HG03135 (cell line): ENCODE results near the gene SLC8A2.
A peak's percentile ranks its signal among the peaks of the same experiment; 100 is the strongest.
"Not testable (repeated sequence)": the region's sequence is repeated elsewhere in the genome, so short reads cannot be mapped to it uniquely, and the experiment has no call there.

Experiments used
- ATAC-seq: cut with Tn5 transposase; IDR thresholded peaks from one replicate; pipeline ENCODE4 v1.9.1; 2021; ENCODE audit warnings: mild to moderate bottlenecking, moderate library complexity; ENCODE audit not compliant: unreplicated experiment

Gene SLC8A2

GRCh38 chr19:47487551-47488515 is 16.1 kb upstream of the SLC8A2 start:
- no peak for ATAC-seq

DNA sequence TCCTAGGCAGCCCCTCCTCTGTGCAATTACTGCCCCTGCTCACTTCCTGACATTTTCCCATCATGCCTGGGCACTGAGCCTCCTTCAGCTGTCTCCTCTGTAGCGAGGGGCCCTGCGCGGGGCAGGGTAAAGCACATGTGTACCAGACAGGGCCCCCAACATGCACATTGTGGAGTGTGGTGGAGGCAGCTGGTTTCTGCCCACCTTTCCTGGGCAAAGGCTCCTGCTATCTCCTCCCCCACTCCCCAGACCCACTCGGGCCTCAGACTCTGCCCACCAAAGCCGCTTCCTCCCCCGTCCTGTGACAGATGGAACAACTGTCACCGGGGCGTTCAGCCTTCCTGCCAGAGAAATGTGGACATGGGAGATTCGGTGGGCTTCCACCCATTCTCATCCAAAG is 15.2 kb upstream of the SLC8A2 start:
- no peak for ATAC-seq

GRCh38 chr19:47486220-47486619 is 14.5 kb upstream of the SLC8A2 start:
- ATAC-seq: not testable (repeated sequence)

DNA sequence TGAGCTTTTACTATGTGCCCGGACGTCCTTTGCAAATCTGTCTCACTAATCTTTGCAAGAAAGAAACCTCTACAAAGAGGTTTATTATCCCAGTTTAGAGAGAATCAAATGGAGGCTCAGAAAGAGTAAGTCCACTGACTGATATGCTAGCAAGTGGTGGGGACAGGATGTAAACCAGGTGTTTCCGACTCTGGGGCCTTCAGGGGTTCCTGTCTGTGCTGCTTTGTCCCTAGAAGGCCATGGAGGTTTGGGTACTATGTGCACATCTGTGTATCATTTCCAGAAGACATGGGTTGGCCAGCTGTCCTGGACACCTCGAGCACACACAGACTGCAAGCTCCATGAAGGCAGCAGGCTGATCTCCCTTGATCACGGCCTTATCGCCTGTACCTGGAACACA is 13.5 kb upstream of the SLC8A2 start:
- ATAC-seq: no peak

DNA sequence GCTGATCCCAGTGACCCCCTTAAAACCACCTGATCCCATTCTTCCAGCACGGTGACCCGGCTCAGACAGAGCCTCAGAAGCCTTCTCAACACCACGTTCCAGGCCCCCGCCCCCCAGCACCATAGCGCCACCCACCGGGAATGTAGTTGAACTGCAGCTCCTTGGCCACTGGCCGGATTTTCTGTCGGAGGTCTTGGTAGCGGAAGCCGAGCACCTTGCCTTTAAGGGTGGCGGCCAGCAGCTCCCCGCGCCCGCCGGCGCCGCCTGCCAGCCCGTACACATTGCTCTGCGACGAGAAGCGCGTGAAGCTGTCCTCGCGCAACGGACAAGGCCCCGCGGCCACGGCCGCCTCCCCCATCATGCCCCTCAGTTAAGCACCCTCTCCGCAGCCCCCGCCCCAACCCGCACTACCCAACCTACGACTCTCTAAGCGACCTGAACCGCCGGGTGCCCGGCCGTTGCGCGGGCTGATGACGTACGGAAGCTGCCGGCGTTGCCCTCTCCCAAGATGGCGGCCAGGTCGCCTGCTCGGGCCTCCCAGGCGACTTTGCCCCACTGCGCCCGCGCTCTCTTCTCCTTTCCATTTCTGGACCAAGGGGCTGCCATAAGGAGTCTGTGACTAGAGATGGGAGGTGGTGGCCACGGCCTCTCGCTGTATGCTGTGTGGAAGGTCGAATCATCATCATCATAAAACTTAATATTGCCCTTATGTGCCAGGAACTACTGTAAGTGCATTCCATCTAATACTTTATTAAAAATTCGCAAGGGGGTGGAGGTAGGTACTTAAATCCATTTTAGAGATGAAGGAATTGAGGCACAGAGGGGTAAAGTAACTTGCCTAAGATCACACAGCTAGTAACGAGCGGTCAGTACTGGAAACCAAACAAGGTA is 12.4 kb upstream of the SLC8A2 start, which contains the start of gene KPTN:
TSS of gene KPTN (minus strand) at position 420 of the 891 bp plus-strand sequence. CDS start at position 361, 59 bp downstream.
- ATAC-seq: peak; percentile 64

- no peak for ATAC-seq
Observed at GRCh38 chr19:47483200-47483599, 11.5 kb upstream of the SLC8A2 start.

DNA sequence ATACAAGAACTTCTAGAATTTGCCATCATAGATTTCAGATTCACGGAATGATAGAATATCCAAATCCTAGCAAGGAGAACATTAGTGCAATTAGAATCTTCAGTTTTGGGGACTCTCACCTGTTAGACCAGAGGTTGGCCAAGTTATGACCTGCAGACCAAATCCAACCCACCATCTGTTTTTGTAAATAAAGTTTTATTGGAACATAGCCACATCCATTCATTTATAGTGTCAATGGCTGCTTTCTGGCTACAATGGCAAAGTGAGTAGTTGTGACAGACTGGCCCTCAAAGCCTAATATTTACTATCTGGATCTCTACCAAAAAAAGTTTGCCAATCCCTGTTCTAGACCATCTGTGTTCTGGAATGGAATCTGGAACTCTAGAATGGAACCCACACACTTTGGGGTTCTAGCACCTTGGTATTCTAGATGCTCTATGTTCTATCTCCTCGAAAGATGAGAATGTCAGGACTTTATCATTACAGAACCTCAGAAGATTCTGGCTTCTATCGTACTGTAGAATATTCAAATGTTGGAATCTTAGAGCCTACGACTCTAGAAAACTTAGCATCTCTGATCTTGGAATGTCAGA is 9.9 kb upstream of the SLC8A2 start:
- no peak for ATAC-seq

DNA sequence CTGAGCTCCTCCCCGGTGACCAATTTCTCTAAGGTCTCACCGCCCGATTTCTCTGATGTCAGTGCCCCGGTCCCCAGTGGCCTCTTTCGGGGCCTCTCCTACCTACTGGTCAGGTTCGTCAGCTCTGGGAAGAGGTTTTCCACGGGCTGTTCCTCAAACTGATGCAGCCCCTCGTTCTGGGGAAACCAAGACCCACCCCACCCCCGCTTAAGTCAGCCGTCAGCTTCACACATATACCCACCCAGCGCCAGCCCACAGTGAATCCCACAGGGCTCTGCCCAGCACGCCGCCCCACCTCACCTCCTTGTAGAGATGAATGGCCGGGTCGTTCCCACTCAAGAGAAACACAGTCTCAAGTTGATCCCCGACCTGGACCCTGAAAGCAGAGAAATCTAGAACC is 9.0 kb upstream of the SLC8A2 start:
- no peak for ATAC-seq

GRCh38 chr19:47479701-47480503 is 8.2 kb upstream of the SLC8A2 start:
- no peak for ATAC-seq

DNA sequence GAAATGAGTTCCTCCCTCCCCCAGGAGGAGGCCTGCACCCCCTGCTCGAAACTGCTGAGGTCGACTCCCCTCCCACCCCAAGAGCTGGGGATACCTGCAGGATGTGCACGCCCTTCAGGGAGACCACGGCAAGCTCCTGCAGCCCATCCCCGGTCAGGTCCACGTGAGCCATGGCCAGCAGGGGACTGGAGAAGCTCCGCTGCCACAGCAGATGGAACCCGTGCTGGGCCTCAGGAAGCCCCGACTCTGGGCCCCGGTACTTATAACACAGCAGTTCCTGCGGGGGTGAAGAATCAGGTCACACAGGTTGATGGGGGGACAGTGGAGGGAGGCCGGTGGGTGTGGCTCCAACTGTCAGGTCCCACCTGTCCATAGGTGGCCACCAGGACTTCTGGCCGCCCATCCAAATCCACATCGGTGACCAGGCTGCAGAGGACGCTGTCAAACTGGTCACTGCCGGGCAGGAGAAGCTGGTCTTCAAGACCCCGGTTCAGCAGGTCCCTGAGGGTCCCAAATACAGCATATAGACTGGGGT is 4.8 kb upstream of the SLC8A2 start:
- ATAC-seq: no peak

DNA sequence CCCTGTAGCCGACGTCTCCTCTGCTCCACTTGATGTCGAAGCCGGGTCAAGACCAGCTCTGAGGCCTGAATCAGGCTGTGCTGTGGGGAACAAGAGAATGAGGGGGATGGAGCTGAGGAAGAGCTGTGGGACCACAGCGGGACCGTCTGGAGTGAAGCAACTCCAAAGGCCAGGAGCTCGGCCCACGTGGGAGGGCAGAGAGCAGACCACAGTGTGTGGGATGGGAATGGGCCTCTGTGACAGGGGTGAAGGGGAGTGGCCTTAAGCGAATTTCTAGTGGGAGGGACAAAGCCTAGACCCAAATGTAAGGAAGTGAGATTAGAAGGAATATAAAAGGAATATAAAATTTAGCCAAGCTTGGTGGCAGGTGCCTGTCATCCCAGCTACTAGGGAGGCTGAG is 3.8 kb upstream of the SLC8A2 start:
- ATAC-seq: no peak

DNA sequence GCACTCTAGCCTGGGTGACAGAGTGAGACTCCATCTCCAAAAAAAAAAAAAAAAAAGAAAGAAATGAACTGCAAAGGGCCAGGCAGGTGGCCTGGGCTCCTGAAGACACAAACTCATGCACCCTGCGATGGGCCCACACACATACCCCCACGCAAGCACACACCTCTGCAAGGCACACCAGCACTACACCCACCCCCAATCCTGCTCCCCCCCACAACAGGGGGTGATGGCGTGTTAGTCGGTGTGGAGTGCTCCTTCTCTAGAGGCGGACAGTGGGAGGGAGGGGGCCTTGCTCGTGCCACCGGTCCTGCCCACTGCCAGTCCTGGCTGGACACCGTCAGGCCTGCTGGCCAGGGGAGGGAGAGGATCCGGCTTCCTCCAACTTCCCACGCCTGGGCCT is 1.6 kb upstream of the SLC8A2 start:
- ATAC-seq: no peak

- no peak for ATAC-seq
Observed at GRCh38 chr19:47471381-47471732, 336 bp downstream of the SLC8A2 start.

GRCh38 chr19:47470447-47471195 is 1.1 kb downstream of the SLC8A2 start:
- no peak for ATAC-seq

DNA sequence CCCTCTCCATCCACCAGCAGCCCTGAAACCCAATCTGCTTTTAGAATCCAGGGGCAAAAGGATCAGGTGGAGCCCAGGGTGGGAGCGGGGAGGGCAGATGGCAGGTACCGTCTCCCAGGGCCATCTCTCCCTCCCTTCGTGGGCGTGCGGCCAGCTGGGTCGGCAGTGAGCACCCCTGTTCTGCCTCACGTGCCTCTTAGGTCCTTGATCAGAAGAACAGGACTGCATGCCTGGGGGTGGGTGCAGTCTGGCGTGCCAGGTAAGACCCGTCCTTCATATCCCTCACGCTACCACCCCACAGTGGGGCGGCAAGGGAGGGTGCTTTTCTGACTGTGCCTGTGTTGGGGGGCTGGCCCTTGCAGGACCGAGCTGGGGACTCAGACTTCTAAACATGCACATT is 2.0 kb downstream of the SLC8A2 start:
- no peak for ATAC-seq

GRCh38 chr19:47469363-47469700 is 2.4 kb downstream of the SLC8A2 start:
- no peak for ATAC-seq

DNA sequence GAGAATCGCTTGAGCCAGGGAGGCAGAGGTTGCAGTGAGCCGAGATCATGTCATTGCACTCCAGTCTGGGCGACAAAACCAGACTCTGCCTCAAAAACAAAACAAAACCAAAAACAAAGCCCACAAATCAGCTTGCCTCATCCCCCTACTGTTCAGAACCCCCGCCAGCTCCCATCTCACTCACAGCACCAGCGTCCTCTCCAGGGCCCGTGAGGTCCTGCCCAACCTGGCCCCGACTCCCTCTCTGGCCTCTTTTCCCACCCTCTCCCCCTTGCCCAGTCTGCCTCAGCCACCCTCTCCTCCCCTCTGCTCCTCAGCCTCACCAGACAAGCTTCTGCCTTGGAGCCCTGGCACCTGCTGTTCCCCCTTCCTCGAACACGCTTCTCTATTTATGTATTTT is 3.8 kb downstream of the SLC8A2 start:
- no peak for ATAC-seq

- no peak for ATAC-seq
Observed at GRCh38 chr19:47465957-47466356, 5.7 kb downstream of the SLC8A2 start.

- no peak for ATAC-seq
Observed at GRCh38 chr19:47464675-47465419, 6.8 kb downstream of the SLC8A2 start.
